ENCODE results near the gene ADH7.

DNA sequence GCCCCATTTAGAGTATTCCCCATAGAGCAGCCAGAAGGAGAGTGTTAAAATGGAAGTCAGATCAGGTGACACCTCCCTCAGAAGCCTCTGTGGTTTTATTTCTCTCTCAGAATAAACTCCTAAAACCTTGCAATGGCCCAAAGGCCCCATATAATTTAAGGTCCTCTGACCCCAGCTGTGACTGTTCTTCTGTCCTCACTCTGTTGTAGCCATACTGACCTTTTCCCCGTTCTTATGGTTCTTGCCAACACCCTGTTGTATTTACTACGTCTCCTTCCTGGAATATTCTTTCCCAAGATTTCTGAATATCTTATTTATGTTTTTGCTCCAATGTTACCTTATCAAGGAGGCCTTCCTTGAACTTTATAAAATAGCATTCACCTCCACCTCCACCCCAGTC lies 18.0 kb downstream of the ADH7 start:
- TF ChIP-seq TAF1 (IDR thresholded peaks at IDR 0.05; ENCODE audit: low read depth, low read length) (no peak), POLR2A (IDR thresholded peaks at IDR 0.05; ENCODE audit: low read depth, low read length) (no peak), SPI1 (IDR thresholded peaks at IDR 0.05; ENCODE audit: low read depth, low read length) (no peak), POLR2AphosphoS5 (IDR thresholded peaks at IDR 0.05; ENCODE audit: low read depth, low read length) (no peak), PAX5 (IDR thresholded peaks at IDR 0.05; ENCODE audit: insufficient read depth, low read length, severe bottlenecking) (no peak)
